ENCODE data around the gene KRTAP10-1. TPM values are rescaled to one million over a fixed set of nuclear protein-coding genes. Genes with fewer than 3 reads are reported as not detected.
"Not testable (repeated sequence)": the region's sequence is repeated elsewhere in the genome, so short reads cannot be mapped to it uniquely, and the experiment has no call there.

The KRTAP10-1 gene
- total RNA-seq, 1 experiment from 2014 or later = not detected

DNA sequence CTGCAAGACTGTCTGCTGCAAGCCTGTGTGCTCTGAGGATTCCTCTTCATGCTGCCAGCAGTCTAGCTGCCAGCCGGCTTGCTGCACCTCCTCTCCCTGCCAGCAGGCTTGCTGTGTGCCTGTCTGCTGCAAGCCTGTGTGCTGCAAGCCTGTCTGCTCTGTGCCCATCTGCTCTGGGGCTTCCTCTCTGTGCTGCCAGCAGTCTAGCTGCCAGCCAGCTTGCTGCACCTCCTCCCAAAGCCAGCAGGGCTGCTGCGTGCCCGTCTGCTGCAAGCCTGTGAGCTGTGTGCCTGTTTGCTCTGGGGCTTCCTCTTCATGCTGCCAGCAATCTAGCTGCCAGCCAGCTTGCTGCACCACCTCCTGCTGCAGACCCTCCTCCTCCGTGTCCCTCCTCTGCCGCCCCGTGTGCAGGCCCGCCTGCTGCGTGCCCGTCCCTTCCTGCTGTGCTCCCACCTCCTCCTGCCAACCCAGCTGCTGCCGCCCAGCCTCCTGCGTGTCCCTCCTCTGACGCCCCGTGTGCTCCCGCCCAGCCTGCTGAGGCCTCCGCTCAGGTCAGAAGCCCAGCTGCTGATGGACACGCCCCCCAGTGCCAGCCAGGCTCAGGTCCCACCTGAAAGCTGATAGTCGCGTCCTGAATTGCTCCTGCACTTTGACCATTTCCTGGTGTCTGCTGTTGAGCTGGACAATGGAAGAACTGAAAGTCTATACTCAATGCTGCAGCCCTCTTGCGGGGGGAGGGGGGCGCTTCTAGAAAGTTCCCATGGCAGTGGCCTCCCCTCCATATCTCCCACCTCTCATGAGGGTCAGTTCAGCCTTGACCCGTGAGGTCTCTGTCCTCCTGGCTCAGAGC is 34.7 kb upstream of the KRTAP10-1 start:
- Histone ChIP-seq H3K4me3 (no peak overlapping the region), H3K36me3 (no peaks in the 10 kb centered on the region), H3K27me3 (no peaks in the 10 kb centered on the region), H3K9me3 (replicated peaks) (0 out of 2 replicates have a peak, but pooled peaks cover 4% of the 10 kb centered on the region), H3K27ac (no peak overlapping the region), H3K4me1 (no peaks in the 10 kb centered on the region)
- DNase-seq = no peak

DNA sequence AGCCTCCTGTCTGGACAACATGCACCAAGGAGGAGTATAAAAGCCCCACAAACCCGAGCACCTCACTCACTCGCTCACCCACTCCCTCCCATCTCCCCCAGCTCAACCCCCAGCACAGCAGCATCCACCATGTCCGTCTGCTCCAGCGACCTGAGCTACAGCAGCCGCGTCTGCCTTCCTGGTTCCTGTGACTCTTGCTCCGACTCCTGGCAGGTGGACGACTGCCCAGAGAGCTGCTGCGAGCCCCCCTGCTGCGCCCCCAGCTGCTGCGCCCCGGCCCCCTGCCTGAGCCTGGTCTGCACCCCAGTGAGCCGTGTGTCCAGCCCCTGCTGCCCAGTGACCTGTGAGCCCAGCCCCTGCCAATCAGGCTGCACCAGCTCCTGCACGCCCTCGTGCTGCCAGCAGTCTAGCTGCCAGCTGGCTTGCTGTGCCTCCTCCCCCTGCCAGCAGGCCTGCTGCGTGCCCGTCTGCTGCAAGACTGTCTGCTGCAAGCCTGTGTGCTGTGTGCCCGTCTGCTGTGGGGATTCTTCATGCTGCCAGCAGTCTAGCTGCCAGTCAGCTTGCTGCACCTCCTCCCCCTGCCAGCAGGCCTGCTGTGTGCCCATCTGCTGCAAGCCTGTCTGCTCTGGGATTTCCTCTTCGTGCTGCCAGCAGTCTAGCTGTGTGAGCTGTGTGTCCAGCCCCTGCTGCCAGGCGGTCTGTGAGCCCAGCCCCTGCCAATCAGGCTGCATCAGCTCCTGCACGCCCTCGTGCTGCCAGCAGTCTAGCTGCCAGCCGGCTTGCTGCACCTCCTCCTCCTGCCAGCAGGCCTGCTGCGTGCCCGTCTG is 33.8 kb upstream of the KRTAP10-1 start, which contains the start of gene KRTAP10-4:
Gene KRTAP10-4 (plus strand): TSS at position 100 of the 827 bp plus-strand sequence. CDS start 30 bp downstream, at position 130.
- not testable (repeated sequence) for H3K27ac ChIP-seq; DNase-seq; H3K36me3 ChIP-seq; H3K4me3 ChIP-seq; H3K4me1 ChIP-seq; H3K9me3 ChIP-seq (replicated peaks); H3K27me3 ChIP-seq

DNA sequence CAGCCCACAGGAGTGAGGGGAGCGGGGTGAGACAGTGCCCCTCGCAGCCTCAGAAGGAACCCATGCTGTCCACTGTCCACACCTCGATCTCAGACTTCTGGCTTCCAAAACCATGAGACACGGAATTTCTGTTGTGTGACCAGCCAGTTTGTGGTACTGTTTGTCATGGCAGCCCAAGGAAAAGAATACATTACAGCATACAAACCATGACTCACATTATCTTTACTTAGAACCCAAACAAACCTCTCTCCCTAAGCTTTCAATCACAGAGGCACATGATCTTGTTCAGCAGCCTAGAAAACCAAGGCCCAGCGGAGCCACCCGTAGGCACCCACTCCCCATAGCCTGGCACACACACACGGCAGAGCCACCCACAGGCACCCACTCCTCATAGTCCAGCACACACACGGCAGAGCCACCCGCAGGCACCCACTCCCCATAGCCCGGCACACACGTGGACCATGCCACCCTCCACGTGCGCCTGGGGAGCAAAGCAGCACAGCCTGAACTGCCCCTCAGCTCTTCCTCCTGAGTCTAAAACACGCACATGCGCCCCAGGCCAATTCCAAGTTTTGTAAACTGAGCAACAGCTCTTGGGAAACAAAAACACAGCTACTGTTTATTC is 33.1 kb upstream of the KRTAP10-1 start:
- Histone ChIP-seq H3K27ac (no peak overlapping the region), H3K9me3 (replicated peaks) (0 out of 2 replicates have a peak, but pooled peaks cover 4% of the 10 kb centered on the region), H3K4me1 (no peaks in the 10 kb centered on the region), H3K27me3 (no peaks in the 10 kb centered on the region), H3K4me3 (no peak overlapping the region), H3K36me3 (no peaks in the 10 kb centered on the region)
- no peak for DNase-seq

DNA sequence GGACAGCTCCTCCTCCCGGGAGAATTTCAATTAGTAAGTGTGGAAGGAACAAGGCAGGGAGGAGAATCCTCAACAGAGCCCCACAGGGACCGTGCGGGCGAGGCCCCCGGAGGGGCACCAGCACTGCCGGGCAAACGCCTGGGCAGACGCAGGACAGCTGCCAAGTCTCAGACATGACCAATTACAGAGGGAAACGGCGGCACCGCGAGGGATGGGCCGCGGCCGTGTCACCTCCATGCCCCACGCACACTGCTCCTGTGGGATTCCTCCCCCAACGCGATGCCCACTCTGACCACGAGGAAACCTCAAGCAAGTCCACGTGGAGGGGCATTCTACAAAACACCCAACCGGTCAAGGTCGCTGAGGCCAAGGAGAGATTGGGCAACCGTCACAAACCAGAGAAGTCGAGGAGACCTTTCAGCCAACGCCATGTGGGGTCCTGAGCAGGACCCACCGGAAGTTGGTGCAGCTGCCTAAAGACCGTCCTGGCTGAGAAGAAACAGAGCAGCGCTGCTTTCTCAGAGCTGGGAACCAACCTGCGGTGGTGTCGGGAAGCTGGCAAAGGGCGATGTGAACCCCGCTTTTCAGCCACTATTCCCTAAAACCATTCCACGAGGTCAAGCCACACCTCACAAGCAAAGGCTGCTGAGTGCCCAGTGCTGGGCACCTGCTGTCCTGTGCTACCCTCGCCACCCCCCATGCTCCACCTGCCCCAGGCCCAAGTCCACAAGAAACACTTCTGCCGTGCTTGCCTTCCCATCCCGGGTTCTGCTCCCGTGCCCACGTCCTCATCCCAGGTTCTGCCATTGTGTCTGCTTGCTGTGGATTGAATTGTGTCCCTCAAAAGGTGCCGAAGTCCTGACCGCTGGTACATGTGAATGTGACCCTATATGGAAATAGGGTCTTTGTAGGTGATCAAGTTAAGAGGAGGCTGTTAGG is 32.1 kb upstream of the KRTAP10-1 start:
- H3K27me3 ChIP-seq = no peaks in the 10 kb centered on the region
- H3K9me3 ChIP-seq (replicated peaks) = 0 out of 2 replicates have a peak, but pooled peaks cover 4% of the 10 kb centered on the region
- DNase-seq = no peak
- no peaks in the 10 kb centered on the region for H3K36me3 ChIP-seq
- no peaks in the 10 kb centered on the region for H3K4me1 ChIP-seq
- H3K4me3 ChIP-seq = no peak overlapping the region
- H3K27ac ChIP-seq = no peak overlapping the region

DNA sequence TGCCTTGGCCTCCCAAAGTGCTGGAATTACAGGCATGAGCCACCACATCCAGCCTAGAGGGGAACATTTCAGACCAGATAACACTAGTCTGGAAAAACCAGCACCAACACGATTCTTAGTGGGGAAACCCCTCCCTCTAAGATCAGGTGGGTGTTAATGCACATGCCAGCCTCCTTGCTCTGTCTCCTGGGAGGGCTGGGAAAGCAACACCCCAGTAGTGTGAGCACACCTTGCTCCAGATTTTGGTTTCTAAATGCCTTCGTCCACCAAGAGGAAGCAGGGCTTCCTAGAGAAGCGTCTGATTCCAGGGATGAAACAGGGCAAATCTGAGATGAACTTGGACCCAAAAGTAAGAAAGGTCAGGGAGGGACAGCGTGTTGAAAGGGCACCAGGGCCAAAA is 31.3 kb upstream of the KRTAP10-1 start:
- Histone ChIP-seq H3K4me3 (no peak overlapping the region), H3K27ac (no peak overlapping the region), H3K9me3 (replicated peaks) (no peaks in the 10 kb centered on the region), H3K27me3 (no peaks in the 10 kb centered on the region), H3K36me3 (no peaks in the 10 kb centered on the region), H3K4me1 (no peaks in the 10 kb centered on the region)
- DNase-seq = no peak

DNA sequence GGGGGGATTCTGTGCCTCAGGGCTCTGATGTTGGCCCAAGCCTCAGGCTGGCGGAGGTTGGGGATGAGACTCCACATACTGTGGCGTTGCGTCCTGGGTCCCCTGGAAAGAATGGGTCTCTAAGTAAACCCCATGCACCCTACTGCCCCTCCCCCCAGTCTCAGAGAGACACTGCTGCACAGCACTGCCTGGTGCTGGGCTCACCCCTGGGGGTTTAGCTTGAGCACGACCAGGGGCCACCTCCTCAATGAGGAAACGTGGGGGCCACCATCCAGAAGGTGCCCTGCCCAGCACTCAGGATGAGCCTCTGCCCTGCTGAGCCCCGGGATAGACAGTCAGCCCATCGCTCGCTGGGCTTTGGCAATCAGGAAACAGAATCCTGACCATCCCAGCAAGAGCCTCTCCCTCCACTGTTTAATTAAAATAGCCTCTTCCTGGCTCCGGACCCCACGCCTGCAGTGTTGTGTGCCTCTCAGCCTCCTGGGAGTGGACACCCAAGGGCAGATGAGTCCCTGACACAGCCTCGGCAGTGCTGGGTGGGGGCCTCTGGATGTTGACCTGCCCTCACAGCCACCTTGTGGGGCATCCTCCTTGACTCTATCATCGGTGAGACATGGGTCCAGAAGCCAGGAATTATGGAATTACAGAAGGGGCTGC is 30.0 kb upstream of the KRTAP10-1 start:
- Histone ChIP-seq H3K36me3 (no peaks in the 10 kb centered on the region), H3K4me1 (no peaks in the 10 kb centered on the region), H3K4me3 (no peak overlapping the region), H3K9me3 (replicated peaks) (no peaks in the 10 kb centered on the region), H3K27me3 (no peaks in the 10 kb centered on the region), H3K27ac (no peak overlapping the region)
- DNase-seq = no peak

DNA sequence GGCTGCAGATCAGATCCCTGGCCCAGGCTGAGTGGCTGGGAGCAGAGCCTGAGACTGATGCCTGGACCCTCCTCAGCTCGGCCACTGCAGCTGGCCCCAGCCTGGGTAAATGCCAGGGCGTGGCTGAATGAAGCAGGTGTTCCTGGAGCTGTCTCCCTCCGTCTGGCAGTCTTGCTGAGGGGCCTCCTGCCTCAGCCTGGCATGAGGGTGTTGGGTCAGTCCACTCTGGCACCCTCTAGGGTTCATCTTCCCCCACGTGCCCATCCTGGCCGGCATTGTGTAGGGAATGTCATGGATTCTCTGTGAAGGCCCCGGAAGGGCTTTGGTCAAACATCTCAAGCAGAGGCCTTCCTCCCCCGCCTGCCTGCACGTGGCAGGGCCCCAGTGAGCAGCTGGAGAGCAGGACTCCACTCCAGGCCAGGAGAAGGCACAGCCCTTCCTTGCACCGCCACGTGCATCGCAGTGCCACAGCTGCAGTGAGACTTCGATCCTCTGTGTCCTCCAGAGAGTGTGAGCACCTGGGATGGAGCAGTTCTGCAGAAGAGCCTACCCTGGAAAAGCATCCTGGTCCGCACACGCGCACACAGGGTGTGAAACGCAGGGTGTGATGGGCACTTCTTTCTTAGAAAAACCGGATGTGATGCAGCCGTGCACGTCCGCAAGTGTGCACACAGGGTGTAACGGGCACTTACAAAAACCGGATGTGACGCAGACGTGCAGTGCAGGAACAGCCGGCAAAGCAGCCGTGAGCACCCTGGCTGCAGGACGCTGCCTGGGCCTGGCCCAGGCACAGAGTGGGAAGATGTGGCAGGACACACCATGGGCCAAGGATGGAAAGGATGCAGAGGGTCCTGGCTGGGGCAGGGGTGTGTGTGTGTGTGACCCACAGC is 28.9 kb upstream of the KRTAP10-1 start:
- no peak overlapping the region for H3K27ac ChIP-seq
- DNase-seq = no peak
- H3K36me3 ChIP-seq = no peaks in the 10 kb centered on the region
- H3K4me3 ChIP-seq = no peak overlapping the region
- H3K27me3 ChIP-seq = no peaks in the 10 kb centered on the region
- H3K9me3 ChIP-seq (replicated peaks) = no peaks in the 10 kb centered on the region
- H3K4me1 ChIP-seq = no peaks in the 10 kb centered on the region

DNA sequence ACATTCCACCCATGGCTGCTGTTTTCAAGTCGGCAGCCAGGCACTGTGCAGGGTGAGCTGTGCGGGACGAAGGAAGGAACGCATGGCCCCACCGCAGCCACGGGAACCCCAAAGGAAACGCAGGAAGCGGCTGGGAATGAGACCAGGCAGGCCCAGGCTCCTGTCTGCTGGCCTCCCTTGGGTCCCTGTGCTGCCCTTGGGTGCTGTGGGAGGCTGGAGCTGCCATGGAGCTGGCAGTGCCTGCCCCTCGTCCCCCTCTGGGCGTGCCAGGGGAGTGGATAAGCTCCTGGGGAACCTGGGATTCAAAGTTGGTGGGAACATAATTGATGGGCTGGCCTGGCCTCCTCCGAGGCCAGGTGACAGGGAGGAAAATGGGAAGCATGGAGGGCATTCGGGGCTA is 28.3 kb upstream of the KRTAP10-1 start:
- no peak overlapping the region for H3K27ac ChIP-seq
- H3K4me3 ChIP-seq = no peak overlapping the region
- no peaks in the 10 kb centered on the region for H3K36me3 ChIP-seq
- H3K9me3 ChIP-seq (replicated peaks) = no peaks in the 10 kb centered on the region
- DNase-seq = no peak
- H3K27me3 ChIP-seq = no peaks in the 10 kb centered on the region
- H3K4me1 ChIP-seq = no peaks in the 10 kb centered on the region

DNA sequence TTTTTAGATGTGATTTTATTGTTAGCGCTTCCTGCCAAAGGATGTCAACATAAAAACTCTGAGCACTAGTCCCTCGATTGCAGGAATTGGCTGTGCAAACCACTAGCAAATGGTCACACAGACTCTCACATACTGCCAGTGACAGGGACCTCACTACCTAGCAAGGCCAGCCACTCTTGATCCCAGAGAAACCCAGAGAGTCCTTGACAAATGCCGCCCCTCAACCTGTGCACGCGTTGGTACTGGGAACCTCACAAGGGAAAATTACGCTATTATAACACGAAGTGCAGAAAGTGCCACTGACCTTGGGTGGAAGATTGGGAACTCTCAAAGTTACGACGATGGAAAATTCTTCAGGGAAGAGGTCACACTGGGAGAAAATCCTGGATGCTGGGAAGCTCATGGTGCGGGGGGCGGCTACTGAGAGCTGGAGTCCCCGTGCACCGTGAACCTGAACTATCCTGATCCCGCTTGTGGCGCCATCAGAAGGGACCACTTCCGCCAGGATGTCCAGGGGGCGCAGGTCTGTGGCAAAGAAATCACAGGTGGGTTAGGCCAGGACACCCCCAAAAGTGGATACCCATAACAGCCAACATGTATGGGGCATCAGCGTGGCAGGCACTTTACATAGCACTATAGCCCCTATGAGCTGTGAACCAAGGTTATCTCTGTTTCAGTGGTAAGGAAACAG is 27.6 kb upstream of the KRTAP10-1 start:
- no peaks in the 10 kb centered on the region for H3K9me3 ChIP-seq (replicated peaks)
- H3K27me3 ChIP-seq = no peaks in the 10 kb centered on the region
- no peaks in the 10 kb centered on the region for H3K36me3 ChIP-seq
- H3K4me3 ChIP-seq = no peak overlapping the region
- H3K4me1 ChIP-seq = no peaks in the 10 kb centered on the region
- no peak overlapping the region for H3K27ac ChIP-seq
- DNase-seq = no peak

DNA sequence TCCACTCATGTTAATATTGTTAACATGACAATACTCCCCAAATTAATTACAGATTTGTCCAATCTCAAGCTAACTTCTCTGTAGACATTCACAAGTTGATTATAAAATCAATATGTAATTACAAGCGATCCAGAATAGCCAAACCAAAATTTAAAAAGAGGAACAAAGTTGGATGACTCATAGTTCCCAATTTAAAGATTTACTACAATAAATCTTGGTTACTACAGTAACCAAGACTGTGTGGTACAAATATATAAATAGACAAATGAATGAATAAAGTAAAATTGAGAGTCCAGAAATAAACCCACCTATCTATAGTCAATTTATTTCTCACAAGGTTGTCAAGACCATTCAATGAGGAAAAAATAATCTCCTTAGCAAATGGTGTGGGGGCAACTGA is 26.4 kb upstream of the KRTAP10-1 start:
- H3K4me3 ChIP-seq = no peak overlapping the region
- no peak overlapping the region for H3K27ac ChIP-seq
- no peaks in the 10 kb centered on the region for H3K36me3 ChIP-seq
- H3K4me1 ChIP-seq = no peaks in the 10 kb centered on the region
- no peak for DNase-seq
- H3K9me3 ChIP-seq (replicated peaks) = no peaks in the 10 kb centered on the region
- no peaks in the 10 kb centered on the region for H3K27me3 ChIP-seq

DNA sequence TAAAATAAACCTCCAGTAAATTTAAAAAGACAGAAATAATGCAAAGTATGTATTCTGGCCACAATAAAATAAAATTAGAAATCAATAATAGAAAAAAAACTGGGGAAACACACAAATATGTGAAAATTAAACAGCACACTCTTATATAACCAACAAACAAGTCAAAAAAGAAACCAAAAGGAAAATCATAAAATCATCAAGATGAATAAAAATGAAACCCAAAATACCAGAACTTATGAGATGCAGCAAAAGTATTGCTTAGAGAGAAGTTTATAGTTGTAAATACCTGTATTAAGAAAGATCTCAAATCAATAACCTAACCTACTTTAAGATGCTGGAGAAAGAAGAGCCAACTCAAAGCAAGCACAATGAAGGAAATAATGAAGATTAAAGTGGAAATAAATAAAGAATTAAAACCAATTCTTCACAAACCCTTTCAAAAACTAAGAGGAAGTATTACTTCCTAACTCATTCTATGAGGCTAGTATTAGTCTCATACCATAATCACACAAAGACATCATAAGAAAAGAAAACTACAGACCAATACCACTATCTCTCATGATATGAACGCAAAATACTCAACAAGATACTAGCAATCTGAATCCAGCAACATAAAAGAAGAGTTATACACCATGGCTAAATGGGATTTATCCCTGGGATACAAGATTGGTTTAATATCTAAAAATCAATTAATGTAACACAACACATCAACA is 25.0 kb upstream of the KRTAP10-1 start:
- Histone ChIP-seq H3K4me1 (no peaks in the 10 kb centered on the region), H3K27ac (no peak overlapping the region), H3K36me3 (no peaks in the 10 kb centered on the region), H3K9me3 (replicated peaks) (no peaks in the 10 kb centered on the region), H3K27me3 (no peaks in the 10 kb centered on the region), H3K4me3 (no peak overlapping the region)
- no peak for DNase-seq

DNA sequence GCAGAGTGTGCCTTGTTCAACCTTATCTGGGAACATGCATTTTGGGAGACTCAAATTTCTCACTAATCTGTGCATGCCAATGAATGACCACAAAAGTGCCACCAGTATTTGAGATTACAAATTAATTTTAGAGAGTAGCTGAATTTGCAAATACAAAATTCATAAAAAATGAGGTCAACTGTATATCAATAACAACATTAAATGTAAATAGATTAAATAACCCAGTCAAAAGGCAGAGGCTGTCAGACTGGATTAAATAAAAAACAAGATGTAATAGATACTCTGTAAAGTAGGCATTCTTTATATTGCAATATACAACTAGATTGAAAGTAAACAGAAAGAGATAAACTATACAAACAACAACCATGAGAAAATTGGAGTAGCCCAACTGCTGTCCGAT is 24.1 kb upstream of the KRTAP10-1 start:
- Histone ChIP-seq H3K4me3 (no peak overlapping the region), H3K27me3 (no peaks in the 10 kb centered on the region), H3K27ac (no peak overlapping the region), H3K4me1 (no peaks in the 10 kb centered on the region), H3K36me3 (no peaks in the 10 kb centered on the region), H3K9me3 (replicated peaks) (no peaks in the 10 kb centered on the region)
- DNase-seq = no peak
